AG09309 (cell line): Measurements from ENCODE around the gene FOXI1.

Source experiments
- DNase-seq: peaks from one replicate; pipeline ENCODE4 v3.0.0-alpha.2; 2010; ENCODE audit warnings: low read depth
- H3K4me3 ChIP-seq: 2 replicates; pipeline ENCODE4 v1.5.1; 2011; ENCODE audit warnings: mild to moderate bottlenecking, low read depth, low read length, moderate library complexity; ENCODE audit not compliant: control insufficient read depth
- TF ChIP-seq, protein P1 (sequence below): IDR thresholded peaks from 2 replicates; pipeline ENCODE4 v1.5.1; 2011; ENCODE audit warnings: mild to moderate bottlenecking, low read depth, low read length, inconsistent platforms; ENCODE audit not compliant: insufficient read depth, control insufficient read depth; ENCODE audit errors: missing control alignments

Gene FOXI1

DNA sequence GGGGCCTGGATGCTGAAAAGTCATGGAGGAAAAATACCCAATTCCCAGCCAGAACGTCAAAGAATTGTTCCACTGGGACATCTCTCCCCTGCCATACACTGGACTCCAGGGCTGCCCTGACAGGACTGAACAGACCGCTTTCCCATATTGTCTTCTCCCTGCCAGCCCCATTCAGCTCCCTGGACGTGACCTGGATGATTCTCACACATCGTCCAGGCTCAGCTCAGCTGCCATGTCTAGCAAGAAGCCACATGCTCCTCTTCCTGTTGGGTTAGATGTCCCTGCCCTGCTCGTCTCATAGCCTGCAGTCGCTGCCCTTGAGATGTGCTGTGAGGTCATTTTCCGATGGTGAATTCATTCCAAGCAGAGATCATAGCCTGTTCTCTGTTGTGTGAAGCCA is 37.4 kb downstream of the FOXI1 start:
- DNase-seq = no peak
- TF ChIP-seq, protein P1, sequence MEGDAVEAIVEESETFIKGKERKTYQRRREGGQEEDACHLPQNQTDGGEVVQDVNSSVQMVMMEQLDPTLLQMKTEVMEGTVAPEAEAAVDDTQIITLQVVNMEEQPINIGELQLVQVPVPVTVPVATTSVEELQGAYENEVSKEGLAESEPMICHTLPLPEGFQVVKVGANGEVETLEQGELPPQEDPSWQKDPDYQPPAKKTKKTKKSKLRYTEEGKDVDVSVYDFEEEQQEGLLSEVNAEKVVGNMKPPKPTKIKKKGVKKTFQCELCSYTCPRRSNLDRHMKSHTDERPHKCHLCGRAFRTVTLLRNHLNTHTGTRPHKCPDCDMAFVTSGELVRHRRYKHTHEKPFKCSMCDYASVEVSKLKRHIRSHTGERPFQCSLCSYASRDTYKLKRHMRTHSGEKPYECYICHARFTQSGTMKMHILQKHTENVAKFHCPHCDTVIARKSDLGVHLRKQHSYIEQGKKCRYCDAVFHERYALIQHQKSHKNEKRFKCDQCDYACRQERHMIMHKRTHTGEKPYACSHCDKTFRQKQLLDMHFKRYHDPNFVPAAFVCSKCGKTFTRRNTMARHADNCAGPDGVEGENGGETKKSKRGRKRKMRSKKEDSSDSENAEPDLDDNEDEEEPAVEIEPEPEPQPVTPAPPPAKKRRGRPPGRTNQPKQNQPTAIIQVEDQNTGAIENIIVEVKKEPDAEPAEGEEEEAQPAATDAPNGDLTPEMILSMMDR = no peak

GRCh38 chr5:170143710-170144109 is 38.0 kb downstream of the FOXI1 start:
- no peak for DNase-seq
- no peak overlapping the region for H3K4me3 ChIP-seq
- TF ChIP-seq, protein P1 = no peak

More for the DNA sequence above, 37.4 kb downstream of the FOXI1 start:
- H3K4me3 ChIP-seq = no peak overlapping the region

- TF ChIP-seq, protein P1 = no peak
- DNase-seq = no peak
- H3K4me3 ChIP-seq = no peak overlapping the region
Observed at GRCh38 chr5:170144286-170145023, 38.8 kb downstream of the FOXI1 start.

DNA sequence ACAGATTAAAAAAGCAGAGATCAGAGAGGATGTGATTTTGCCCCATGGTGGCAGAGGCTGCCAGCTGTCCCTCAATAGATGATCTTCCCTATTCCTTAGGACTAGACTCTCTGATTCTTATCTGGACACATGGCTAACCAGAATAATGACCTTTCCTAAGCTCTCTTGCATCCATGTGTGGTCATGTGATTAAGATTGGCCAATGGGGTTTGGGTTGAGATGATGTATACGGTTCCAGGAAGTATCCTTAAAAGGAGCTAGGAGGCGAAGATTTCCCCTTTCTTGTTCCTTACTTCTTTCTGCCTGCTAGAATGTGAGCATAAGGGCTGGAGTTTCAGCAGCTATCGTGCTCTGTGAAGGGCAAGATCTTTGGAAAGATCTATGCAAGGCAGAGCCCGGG is 39.8 kb downstream of the FOXI1 start:
- no peak for DNase-seq
- H3K4me3 ChIP-seq = no peak overlapping the region
- TF ChIP-seq, protein P1 = no peak

- no peak for DNase-seq
- no peak overlapping the region for H3K4me3 ChIP-seq
- TF ChIP-seq, protein P1 = no peak
Observed at GRCh38 chr5:170147051-170147752, 41.5 kb downstream of the FOXI1 start.

DNA sequence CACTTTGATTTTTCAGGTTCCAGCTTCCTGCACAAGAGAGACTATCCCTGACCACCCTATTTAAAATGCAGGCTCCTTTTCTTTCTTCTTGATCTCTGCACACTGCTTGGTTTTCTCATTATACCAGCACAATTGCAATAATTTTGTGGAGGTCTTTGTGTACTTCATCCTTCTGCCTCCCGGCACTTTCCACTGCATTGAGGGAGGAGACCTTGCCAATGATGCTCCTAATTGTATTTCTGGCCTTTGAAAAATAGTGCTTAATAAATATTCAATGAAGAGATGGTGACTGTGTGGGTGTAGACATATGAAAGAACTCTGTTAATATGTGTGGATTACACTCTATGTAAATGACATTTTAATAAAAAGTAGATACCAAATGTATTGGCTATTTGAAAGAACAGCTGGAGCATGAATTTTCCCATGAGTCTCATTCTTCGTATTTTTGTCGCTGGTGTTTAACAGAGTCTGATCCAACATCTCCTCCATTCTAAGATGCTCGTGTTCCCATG is 42.1 kb downstream of the FOXI1 start:
- no peak for DNase-seq
- no peak overlapping the region for H3K4me3 ChIP-seq
- TF ChIP-seq, protein P1 = no peak
